GM08714 (cell line): Measurements from ENCODE around the gene ARHGAP6.

Experiments
- H3K4me3 ChIP-seq: fragments of 200-500 bp; sonication (Bioruptor generic); 2 replicates; pipeline ENCODE4 v1.5.1; 2014; ENCODE audit warnings: mild to moderate bottlenecking, low read length, inconsistent platforms
- ZNF274 ChIP-seq: IDR thresholded peaks from 2 replicates; pipeline ENCODE4 v1.6.1; 2012; ENCODE audit warnings: mild to moderate bottlenecking, low read depth, low read length

Gene ARHGAP6

DNA sequence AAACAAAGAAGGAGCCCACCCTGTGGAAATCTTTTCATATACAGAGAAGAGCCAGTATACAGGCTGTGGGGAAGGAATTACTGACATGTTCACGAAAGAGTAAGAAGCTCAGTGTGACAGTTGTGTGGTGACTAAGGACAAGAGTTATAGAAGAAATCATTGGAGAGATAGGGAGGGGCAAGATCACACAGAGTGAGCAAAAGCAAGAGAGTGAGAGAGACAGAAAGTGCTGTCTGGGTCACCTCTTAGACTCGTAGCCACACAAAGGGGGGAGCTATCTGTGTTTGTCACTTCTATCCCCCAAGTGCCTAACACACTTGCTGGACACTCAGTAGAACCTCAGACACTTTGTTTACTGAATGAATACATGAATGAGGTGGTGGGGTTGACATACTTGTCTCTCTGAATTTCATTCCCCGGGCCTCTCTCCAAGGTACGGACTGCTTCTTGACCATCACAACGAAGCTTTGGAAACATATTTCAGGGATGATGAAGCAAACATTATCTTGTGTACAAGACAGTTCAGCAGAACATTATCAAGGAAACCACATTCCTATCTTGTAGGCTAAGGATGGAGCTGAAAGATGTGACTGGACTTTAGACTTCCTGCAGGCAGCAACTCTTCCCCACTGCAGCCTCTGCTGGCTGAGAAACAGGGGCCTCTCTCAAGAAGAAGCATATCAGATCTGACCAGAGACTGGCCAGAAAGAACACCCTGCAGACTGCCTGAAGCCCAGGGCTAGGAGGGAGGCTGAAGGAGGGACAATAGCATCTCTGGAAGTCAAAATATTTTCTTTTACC lies 204.3 kb downstream of the ARHGAP6 start:
- TF ChIP-seq ZNF274 = no peak
- H3K4me3 ChIP-seq = no peak overlapping the region

DNA sequence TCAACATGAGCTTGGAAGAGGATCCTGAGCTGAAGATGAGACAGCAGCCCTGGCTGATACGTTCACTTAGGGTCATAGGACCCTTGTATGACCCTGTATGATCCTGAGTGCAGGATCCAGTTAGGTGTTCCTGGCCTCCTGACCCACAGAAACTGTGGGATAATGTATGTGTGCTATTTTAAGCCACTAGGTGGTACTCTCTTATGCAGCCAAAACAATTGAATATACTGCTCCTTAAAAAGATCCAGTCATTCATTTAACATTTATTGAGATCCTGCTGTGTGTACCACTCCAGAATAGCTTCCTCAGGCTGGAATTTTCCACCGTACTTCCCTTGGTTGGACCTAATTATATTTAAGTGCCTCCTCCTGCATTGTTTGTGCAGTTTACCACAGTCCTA lies 205.4 kb downstream of the ARHGAP6 start:
- H3K4me3 ChIP-seq = no peak overlapping the region
- TF ChIP-seq ZNF274 = no peak

DNA sequence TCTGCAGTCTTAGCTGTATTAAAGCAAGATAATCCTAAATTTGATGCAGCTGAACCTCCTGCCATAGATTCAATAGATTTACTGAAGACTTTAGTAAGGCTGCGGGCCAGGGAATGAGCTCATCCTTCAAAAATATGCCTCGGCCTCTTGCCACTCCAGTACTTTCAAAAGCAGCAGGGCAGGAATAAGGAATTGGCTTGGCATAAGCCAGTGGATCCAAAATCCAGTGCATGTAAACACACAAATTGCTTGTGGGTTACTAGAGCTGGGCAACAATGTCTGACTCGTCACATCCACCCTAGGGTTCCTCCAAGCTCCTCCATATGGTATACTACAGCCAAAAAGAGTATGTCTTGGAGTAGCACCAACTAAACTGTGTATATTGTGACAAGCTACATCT lies 207.6 kb downstream of the ARHGAP6 start:
- H3K4me3 ChIP-seq = no peak overlapping the region
- no peak for TF ChIP-seq ZNF274

DNA sequence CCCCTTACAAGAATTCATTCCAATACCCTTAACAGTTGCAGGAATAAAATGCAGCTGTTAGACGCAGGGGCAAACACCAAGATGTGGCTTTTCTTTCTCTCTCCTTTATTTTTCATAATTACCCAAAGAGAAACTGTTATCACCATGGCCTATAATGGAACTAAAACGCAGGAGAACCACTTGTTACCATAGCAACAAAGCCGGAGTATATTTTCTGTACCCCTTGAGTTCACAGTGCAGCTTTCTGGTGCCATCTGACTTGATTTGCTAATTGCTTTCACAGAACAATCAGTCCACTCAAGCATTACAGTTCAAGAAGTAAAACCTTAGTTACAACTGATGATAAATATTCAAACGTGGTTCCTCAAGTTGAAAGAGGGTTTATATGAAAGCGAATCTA lies 214.6 kb downstream of the ARHGAP6 start:
- H3K4me3 ChIP-seq = no peak overlapping the region
- no peak for TF ChIP-seq ZNF274

DNA sequence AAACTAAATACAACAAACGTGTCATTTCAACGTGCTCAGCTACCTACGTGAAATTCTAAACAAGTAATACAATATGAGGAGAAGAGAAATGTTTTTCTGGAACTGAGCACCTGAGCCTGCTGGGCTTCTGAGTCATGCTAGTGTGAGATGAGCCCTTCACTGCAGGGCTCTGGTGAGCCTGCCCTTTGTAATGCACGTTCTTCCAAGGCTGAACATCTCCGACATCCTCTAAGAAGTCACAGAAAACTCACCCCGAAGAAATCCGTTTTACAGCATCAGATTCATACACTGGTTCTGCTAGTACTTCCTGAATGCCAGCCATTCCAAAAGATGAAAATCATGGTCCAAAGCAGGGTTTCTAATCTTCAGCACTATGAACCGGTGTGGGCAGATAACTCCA lies 215.4 kb downstream of the ARHGAP6 start:
- no peak overlapping the region for H3K4me3 ChIP-seq
- no peak for TF ChIP-seq ZNF274

DNA sequence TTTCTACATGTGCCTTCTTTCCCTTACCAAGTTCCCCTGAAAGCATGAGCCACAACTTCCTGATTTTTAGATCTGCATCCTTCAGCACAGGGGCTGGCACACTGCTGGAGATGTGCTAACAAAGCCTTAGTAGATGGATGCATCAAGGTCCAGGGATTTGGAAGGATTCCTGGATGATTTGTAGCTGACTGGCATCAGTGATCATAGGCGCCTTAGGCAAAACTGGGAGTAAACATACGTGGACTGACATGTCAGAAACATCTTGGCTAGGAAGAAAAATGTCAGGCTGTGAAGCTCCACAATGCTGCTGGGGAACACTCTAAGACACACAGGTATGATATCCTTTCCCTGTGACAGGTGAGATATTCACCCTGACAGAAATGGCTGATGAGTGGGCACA lies 216.1 kb downstream of the ARHGAP6 start:
- no peak overlapping the region for H3K4me3 ChIP-seq
- TF ChIP-seq ZNF274 = no peak

DNA sequence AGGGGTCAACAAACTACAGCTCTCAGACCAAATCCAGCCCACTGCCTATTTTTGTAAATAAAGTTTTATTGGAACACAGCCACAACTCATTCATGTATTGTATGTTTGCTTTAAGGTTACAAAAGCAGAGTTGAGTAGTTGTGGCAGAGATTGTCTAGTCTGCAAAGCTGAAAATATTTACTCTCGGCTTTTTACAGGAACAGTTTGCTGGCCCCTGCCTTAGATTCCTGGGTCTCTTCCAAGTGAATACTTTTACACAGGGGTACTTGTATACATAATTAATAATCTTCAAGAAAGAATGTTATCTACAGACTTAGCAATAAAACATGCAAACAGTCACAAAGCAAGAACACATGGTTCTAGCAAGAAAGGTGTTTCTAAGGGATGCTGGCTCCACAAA lies 218.3 kb downstream of the ARHGAP6 start:
- no peak for TF ChIP-seq ZNF274
- H3K4me3 ChIP-seq = no peak overlapping the region

DNA sequence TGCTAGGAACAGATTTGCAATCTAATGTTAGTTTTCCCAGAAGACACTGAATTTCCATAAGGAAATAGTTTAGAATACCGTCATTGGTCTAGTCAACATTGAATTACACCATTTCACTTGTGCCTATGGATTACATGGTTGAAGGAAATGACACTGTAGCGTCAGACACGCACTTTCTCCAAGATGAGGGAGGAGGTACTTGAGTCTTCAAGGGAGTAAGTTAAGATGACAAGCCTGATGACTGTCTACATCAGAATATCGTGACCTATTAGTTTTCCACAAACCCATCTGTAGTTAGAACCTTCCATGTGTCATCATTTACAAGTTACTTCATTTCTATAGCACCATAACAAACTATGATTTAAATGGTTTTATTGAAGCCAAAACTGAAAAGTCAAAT lies 218.8 kb downstream of the ARHGAP6 start:
- TF ChIP-seq ZNF274 = no peak
- no peak overlapping the region for H3K4me3 ChIP-seq

DNA sequence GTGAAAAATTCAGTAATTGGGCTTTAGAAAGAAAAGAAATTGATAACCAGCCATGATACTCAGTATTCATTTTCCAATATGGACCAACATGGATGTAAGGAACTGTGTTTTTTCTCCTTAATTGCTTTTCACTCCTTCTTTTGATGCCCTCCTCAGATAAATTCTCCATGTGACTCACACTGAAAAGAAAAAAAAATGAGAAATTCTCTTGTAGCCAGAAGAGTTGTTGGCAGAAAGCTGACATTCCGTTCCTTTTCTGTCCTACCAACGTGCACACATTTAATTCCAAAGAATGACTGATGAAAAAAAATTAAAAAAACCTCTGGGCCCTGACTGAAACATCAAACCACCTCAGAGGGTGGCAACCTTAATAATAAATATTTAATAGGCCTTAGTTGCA lies 219.4 kb downstream of the ARHGAP6 start:
- no peak for TF ChIP-seq ZNF274

DNA sequence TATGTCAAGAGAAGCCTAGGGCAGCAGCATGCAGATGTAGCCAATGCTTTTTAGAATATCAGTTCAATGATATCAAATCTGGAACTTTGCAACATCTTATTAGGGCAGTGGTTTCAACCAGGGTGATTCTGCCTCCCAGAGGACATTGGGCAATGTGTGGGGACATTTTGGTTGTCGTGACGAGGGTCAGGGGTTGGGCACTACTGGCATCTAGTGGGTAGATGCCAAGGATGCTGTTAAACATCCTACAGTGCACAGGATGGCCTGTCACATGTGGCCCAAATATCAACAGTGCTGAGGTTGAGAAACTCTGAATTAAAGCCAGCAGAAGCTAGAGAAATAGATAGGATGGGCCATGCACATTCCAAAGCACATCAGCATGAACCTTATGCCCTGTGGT lies 220.2 kb downstream of the ARHGAP6 start:
- H3K4me3 ChIP-seq = no peak overlapping the region
- TF ChIP-seq ZNF274 = no peak

More for the DNA sequence above, 219.4 kb downstream of the ARHGAP6 start:
- no peak overlapping the region for H3K4me3 ChIP-seq

DNA sequence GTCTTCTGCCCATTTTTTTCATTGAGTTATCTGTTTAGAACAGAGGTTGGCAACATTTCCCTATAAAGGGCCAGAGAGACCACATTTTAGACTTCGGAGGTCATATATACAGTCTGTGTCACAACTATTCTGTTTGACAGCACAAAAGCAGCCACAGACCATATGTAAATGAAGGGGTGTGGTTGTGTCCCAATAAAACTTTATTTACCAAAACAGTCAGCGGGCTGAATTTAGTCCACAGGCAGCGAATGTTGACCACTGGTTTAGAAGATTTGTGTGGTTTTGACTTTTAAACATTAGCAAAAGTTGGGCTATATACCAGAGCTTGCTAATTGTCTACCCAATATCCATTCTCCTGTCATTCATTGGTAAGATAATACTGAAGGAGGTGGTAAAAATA lies 221.7 kb downstream of the ARHGAP6 start:
- no peak overlapping the region for H3K4me3 ChIP-seq
- no peak for TF ChIP-seq ZNF274

DNA sequence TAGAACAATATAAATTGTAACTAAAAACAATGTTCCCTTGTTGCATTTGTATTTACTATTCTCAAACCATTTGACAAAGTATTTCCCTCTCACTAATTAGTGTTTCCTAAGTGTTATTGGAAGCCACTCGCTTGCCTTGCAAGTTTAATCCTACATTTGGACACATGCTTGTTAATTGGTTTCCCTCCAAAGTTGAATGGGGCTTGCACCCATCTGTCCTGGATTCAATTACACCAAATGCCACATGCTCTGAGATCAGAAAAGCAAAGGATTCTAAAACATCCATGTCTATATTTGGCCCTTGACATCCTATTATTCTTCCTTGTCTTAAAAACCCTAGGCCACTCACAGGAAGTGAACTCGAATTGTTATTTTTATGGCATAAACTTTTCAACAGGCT lies 225.9 kb downstream of the ARHGAP6 start:
- TF ChIP-seq ZNF274 = no peak
- H3K4me3 ChIP-seq = no peak overlapping the region

DNA sequence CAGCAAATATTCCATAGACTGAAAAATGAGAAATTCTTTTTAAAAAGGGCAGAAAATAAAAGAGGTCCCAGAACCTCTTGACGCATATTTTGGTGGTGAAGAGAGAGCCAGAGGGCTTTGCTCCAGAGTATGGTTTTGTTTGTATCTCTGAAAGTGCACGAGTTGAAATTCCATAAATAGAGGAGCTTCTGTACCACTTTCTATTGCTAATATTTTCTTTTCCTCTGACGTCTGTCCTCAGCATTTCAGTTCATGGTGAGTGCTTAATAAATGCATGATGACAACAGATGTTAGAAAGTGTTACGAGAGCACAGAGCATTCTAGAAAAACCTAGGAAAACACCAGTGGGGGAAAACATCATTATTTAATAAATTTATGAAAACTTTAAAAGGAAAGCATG lies 227.0 kb downstream of the ARHGAP6 start:
- no peak overlapping the region for H3K4me3 ChIP-seq
- no peak for TF ChIP-seq ZNF274

DNA sequence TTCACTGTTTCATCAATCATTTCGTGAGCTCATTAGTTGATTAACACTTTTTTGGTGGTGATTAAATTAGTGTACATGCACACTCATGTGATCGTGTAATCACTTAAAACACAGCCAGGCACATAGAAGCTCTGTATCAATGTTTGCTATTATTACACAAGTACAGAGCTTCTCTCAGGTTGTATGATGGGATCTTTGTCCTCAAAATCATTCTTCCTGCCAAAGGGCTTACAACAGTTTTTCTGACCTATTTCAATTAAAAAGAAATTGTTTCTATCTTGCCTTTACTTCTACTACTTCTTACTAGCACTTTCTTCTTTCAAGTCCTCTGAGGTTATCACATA lies 227.4 kb downstream of the ARHGAP6 start:
- H3K4me3 ChIP-seq = no peak overlapping the region
- no peak for TF ChIP-seq ZNF274

DNA sequence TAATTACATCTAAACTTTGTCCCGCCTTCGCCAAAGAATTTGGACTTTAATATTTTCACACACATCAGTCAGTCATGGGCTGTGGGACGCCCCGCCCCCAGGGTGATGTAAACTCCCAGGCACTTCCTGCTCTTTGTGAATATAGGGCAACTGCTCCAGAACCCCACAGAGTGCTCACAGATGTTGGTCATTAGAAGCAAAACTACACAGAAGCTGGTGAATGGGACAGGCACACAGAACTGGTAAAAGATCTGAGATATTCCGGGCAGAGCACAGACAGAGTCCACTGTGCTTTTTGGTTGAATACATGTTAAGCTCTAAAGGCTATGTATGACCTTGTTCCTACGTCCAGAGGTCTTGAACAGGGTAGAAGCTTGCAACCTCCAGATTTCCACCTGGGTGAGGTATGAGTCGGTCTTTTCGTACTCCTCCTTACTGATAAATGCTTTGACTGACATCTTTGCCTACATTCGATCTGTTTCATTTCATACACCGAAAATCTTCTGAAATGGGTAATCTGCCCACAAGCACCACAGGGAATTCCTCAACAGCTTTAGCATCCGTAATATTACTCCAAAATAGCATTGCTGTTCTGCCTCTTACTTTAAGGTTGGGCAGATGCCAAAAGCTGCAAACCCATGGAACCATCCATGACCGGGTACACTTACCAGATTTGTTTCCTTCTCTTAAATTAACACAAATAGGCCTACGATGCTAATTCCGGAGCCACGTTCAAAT lies 227.9 kb downstream of the ARHGAP6 start:
- no peak overlapping the region for H3K4me3 ChIP-seq
- TF ChIP-seq ZNF274 = no peak
